ENCODE measurements around the gene ATF7IP.

ATF7IP gene

GRCh38 chr12:14495326-14495725 lies 129.8 kb downstream of the ATF7IP start:
- DNase-seq: no peak

- DNase-seq: no peak
Measured at GRCh38 chr12:14505626-14506596, 140.4 kb downstream of the ATF7IP start.

- DNase-seq: no peak
Measured at GRCh38 chr12:14510574-14510973, 145.1 kb downstream of the ATF7IP start.

DNA sequence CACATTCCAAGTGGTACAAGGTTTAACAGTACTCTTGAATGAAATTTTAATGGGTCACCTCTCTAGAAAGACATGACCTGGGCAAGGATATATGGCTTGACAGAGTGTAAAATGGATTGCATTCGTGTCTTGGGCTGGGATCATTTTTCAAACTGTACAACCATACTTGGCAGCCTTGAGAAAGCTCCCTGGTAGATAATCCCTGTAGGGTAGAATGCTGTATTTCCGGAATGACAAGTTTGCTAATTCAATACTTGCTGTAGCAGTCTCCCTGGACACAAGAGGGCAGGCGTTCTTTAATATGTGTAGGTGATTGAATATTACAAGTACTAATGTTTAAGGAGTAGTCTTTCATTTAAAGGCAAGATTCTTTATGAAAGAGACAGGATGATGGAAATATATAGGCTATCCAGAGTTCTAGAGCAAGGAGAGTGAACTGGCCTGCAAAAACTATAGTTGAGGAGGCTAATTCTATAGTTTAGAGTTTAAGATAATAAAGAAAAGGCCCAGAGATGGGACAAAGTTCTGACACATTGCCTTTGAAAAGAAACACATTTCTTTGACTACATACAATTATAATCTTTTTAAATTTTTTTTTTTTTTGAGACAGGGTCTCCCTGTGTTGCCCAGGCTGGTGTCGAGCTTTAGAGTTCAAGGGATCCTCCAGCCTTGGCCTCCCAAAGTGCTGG lies 148.8 kb downstream of the ATF7IP start:
- DNase-seq: no peak

DNA sequence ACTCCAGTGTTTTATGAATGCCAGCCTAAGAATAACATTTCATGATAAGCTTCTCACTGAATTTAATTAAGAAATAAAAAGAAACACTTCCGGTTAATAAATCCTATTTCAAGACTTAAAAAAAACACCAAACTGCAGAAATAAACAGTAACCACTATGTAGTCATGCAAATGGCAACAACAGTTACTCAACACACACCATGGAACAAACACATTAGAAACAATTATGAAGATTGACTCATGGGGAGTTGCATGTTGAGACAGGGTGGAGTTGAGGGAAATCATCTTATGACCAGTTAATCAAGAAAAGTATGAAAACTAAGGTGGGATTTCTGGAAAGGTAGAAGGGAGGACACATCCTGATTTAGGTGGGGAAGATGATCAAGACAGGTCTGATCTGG lies 149.5 kb downstream of the ATF7IP start:
- DNase-seq: no peak

- no peak for DNase-seq
Measured at GRCh38 chr12:14521822-14522221, 156.3 kb downstream of the ATF7IP start.

- DNase-seq: no peak
Measured at GRCh38 chr12:14525964-14526363, 160.5 kb downstream of the ATF7IP start.

- DNase-seq: no peak
Measured at GRCh38 chr12:14532152-14532551, 166.7 kb downstream of the ATF7IP start.

DNA sequence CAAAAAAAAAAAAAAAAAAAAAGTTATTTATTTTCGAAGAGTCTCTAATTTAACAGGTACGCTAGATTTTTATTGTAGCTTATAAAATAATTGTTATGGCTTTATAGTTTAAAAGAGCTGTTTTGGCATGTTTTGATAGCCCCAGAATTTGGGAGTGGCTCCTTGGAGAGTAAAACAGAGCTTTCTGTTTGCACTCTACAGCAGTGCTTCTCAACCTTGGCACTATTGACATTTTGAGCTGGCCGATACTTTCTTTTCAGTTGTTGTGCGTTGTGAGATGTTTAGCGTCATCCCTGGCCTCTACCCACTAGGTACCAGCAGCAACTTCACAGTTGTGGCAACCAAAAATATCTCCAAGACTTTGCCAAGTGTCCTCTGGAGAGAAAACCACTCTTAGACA lies 171.6 kb downstream of the ATF7IP start:
- DNase-seq: no peak

GRCh38 chr12:14540801-14541462 lies 175.4 kb downstream of the ATF7IP start:
- DNase-seq: no peak

DNA sequence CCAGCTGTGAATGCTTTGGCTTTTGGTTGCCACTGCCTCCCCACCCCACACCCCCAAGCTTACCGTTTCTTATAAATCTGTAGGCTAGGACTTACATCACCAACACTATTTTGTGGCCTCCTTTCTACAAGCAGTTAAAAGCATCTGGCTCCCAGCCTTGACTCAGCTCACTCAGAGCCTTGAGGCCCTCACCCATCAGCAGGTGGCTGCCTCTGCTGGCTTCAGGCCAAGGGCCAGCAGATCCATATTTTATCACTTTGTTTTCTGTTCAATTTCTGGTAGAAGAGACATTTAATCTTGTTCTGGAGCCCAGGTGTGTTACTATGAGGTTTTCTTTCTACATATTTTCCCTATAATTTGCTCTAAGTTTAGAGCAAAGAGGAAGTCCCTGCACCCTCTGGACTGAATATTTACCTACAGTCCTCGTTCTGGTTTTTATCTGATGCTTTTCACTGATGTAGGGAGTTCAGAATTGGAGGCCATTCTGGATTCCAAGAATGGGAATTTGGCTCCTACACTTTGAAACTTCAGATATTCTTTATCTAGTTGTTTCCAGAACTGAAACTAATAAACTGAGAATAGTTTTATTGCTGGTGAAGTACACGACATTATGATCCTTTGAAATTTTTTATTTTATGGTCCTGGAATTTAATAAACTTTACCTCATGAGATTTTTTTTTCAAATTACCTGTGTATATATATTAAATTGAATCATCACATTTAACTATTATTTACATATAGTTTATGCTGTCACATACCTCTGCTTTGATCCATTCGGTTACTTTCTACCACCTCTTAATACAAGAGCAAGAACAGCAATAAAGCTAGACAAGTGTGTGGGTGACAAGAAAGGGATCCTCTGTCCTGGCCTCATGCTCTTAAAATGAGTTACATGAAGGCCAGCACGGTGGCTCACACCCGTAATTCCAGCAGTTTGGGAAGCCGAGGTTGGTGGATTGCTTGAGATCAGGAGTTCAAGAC lies 180.0 kb downstream of the ATF7IP start:
- no peak for DNase-seq

DNA sequence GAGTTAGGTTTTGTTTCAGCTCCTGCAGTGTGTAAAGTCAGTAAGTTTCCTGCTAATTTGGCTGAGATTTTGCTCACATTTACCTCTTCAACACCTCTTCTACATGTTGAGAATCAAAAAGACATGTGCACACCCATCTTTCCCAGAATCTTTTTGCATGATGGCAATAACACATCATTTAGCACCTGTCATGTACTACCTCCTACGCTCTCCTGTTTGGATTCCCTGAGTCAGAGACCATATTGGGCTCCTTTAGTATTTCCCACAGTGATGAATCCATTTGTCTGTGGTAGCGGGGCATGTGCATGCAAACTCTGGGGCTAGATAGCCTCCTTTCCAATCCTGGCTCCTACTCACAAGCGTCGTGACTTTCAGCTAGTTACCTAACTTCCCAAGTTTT lies 182.1 kb downstream of the ATF7IP start:
- DNase-seq: no peak

DNA sequence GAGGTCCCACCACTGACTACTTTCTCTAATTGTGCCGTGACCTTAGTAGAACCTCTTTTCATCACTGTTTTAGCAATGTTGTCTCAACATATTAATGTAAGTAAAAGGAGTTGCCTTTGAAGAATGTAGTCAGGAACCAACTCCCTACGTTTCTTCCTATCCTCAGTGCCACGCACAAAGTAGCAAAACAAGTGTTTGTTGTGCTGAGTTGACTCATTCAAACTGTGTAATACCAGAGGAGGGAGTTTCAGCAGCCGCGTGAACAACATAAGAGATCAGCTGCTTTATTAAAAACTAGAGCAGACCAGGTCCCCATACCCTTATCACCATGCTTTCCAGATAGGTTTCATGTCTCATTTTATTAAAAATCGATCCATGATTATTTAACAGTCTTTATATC lies 183.1 kb downstream of the ATF7IP start:
- DNase-seq: no peak
